NT2/D1 (cell line): ENCODE measurements around the gene ITM2B.
"Not testable (repeated sequence)": the region's sequence is repeated elsewhere in the genome, so short reads cannot be mapped to it uniquely, and the experiment has no call there.

Experiments used
- DNase-seq: peaks from one replicate; pipeline ENCODE4 v3.0.0-alpha.2; 2011; ENCODE audit warnings: low read depth, low spot score
- H3K27me3 ChIP-seq: 2 replicates; pipeline ENCODE4 v1.6.0; 2011; ENCODE audit warnings: mild to moderate bottlenecking; ENCODE audit not compliant: insufficient read length, insufficient read depth
- H3K36me3 ChIP-seq: 2 replicates; pipeline ENCODE4 v1.6.1; 2011; ENCODE audit warnings: mild to moderate bottlenecking, low read length, mixed read lengths; ENCODE audit not compliant: insufficient read depth, insufficient read length
- H3K4me1 ChIP-seq: 2 replicates; pipeline ENCODE4 v1.5.1; 2011; ENCODE audit not compliant: insufficient read depth, insufficient read length
- H3K4me3 ChIP-seq: 2 replicates; pipeline ENCODE4 v1.5.1; 2011; ENCODE audit warnings: low read depth; ENCODE audit not compliant: insufficient read length
- H3K9ac ChIP-seq: 2 replicates; pipeline ENCODE4 v1.6.0; 2011; ENCODE audit warnings: low read depth; ENCODE audit not compliant: insufficient read length
- H3K9me3 ChIP-seq: 2 replicates; pipeline ENCODE4 v1.5.1; 2011; ENCODE audit warnings: mild to moderate bottlenecking, low read length; ENCODE audit not compliant: insufficient read depth
- SUZ12 ChIP-seq: IDR thresholded peaks from 2 replicates; pipeline ENCODE4 v1.6.1; 2011; ENCODE audit not compliant: insufficient read length, insufficient read depth; ENCODE audit errors: extremely low read depth
- YY1 ChIP-seq: IDR thresholded peaks from 2 replicates; pipeline ENCODE4 v1.6.1; 2011; ENCODE audit not compliant: insufficient read length, insufficient read depth
- ZNF274 ChIP-seq: IDR thresholded peaks from 2 replicates; pipeline ENCODE4 v1.6.1; 2011; ENCODE audit warnings: mild to moderate bottlenecking, low read depth, low read length

Gene ITM2B

DNA sequence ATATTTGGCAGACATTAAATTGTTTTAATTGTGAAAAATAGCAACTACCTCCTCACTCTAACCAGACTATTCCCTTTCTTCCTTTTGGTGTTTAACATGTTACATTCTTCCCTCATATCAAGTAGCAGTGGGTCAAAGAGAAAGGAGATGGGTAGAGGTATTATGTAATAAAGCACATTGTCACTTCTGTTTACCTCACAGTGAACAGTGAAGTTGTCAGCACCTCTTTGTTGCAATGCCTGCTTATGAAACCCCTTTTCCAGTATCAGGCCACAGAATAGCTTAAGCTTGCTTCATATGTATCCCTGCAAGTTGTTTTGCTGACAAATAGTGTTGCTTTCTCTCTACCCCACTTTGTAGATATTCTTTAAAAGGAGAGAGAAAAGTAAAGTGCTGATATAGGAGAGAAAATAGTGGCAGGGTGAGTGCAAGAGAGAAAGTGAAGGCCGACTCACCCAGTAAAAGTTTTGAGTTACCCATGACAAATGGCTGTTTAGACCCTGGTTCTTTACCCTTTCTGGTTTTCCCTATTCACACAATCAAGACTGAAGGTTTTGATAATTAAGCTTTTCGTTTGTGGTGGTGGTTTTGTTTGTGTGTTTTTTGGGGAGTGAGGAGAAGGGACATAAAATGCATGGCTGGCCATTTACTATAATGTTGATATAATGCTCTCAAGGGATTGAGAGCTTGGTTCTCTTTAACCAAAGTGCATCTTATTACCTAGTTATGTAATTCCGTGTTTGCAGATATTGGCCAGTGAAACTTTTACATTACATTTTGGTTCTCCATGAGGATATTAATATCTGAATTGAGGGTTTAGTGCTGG, 3.7 kb downstream of the ITM2B start:
- Histone ChIP-seq H3K4me3 (no peak overlapping the region), H3K36me3 (peaks cover 40% of the 10 kb centered on the region), H3K9me3 (no peaks in the 10 kb centered on the region), H3K4me1 (no peaks in the 10 kb centered on the region), H3K27me3 (peaks cover 2% of the 10 kb centered on the region), H3K9ac (peak overlapping the region; percentile 34)
- DNase-seq = no peak
- no peak for TF ChIP-seq SUZ12
- no peak for TF ChIP-seq YY1
- TF ChIP-seq ZNF274 = no peak

DNA sequence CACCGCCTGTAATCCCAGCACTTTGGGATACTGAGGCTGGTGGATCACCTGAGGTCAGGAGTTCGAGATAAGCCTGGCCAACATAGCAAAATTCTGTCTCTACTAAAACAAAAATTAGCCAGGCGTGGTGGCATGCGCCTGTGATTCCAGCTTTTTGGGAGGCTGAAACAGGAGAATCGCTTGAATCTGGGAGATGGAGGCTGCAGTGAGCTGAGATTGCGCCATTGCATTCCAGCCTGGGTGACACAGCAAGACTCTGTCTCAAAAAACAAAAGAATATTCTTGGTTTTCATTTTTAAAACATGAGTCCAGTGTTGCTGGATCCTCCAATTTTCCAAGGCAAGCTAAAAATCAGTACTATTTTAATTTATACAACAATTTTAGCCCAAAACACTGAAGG, 6.4 kb downstream of the ITM2B start:
- H3K9ac ChIP-seq, H3K4me1 ChIP-seq, H3K4me3 ChIP-seq, H3K27me3 ChIP-seq, DNase-seq, H3K9me3 ChIP-seq: not testable (repeated sequence)
- peaks cover 47% of the 10 kb centered on the region for H3K36me3 ChIP-seq

DNA sequence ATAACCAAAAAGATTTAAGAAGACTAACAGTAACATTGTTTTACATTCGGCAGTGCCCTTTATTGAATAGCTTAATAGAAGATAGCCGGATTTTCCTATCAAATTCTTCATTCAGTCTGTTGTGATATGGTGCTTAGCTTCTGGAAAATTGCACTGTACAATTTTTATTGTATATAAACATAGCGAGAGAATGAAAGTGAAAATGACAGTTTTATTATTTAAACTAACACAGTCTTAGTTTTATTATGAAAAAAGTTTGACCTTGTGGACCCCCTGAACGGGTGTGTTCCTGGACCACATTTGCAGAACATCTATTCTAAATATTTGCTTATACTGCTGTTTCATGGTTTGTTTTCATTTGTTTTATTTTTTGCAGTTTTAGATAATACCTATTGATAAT, 8.6 kb downstream of the ITM2B start:
- Histone ChIP-seq H3K4me1 (no peaks in the 10 kb centered on the region), H3K4me3 (no peak overlapping the region), H3K9me3 (no peaks in the 10 kb centered on the region), H3K27me3 (no peaks in the 10 kb centered on the region), H3K36me3 (peaks cover 41% of the 10 kb centered on the region), H3K9ac (no peak overlapping the region)
- DNase-seq = no peak
- no peak for TF ChIP-seq SUZ12
- no peak for TF ChIP-seq YY1
- no peak for TF ChIP-seq ZNF274

DNA sequence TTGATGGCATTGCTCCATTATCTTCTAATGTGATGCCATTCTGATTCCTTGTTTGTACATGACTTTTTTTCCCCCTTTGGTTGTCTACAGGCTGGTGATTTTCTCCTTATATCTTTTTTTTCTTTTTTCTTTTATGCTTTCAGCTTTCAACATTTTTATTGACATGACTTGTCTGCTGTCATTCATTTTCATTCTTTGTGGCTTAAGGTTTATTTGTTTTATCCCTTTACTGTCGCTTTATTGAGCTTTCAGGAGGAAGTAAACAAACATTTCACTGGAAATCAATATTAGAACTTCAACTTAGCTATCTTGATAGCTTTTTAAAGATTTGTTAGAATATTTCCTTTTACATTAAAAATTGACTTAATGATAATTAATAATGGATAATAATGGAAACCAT, 9.7 kb downstream of the ITM2B start:
- TF ChIP-seq YY1 (no peak), ZNF274 (no peak), SUZ12 (no peak)
- H3K27me3 ChIP-seq = no peaks in the 10 kb centered on the region
- no peak overlapping the region for H3K4me3 ChIP-seq
- H3K36me3 ChIP-seq = peaks cover 33% of the 10 kb centered on the region
- H3K4me1 ChIP-seq = no peaks in the 10 kb centered on the region
- DNase-seq = no peak
- no peak overlapping the region for H3K9ac ChIP-seq
- no peaks in the 10 kb centered on the region for H3K9me3 ChIP-seq

DNA sequence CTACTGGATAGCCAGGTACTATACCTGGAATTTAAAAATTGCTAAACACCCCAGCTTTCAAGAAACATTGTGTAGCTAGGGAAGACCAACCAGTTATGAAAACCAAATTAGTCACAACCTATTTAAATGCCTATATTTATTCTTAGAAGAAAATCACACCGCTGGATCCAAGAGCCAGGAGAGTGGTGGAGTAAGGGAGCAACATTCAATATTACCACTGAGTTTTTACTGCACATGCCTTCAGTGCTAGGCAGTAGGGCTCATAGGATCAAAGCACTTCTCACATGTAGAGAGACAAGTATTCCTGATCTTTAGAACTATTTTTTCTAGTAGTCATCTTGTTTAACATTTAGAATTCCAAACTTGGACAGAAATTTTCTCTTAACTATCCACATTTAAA, 11.2 kb downstream of the ITM2B start:
- no peak for DNase-seq
- H3K4me3 ChIP-seq = no peak overlapping the region
- H3K27me3 ChIP-seq = no peaks in the 10 kb centered on the region
- no peaks in the 10 kb centered on the region for H3K4me1 ChIP-seq
- H3K9me3 ChIP-seq = no peaks in the 10 kb centered on the region
- no peak for TF ChIP-seq YY1
- TF ChIP-seq SUZ12 = no peak
- TF ChIP-seq ZNF274 = no peak
- no peak overlapping the region for H3K9ac ChIP-seq
- H3K36me3 ChIP-seq = peaks cover 28% of the 10 kb centered on the region

DNA sequence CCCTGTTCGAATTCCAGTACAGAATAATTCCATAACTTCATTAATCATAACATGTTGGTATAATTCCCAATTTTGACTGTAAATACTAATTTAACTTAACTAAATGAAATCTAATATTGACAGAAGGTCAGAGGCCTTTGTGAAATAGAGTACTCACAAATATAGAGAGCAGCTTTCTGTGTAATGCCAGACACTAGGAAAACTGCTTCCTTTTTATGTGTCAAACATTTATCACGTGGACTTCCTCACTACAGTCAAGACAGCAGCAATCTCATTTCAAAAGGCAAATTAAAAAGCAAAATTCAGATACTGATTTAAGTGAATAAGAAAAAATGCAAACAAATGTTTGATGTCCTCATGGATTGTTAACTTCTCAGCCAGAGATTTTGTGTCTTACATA, 13.1 kb downstream of the ITM2B start:
- Histone ChIP-seq H3K4me3 (no peak overlapping the region), H3K9me3 (no peaks in the 10 kb centered on the region), H3K27me3 (no peaks in the 10 kb centered on the region), H3K4me1 (no peaks in the 10 kb centered on the region), H3K36me3 (peaks cover 16% of the 10 kb centered on the region), H3K9ac (no peak overlapping the region)
- DNase-seq = no peak
- TF ChIP-seq SUZ12 (no peak), ZNF274 (no peak), YY1 (no peak)

DNA sequence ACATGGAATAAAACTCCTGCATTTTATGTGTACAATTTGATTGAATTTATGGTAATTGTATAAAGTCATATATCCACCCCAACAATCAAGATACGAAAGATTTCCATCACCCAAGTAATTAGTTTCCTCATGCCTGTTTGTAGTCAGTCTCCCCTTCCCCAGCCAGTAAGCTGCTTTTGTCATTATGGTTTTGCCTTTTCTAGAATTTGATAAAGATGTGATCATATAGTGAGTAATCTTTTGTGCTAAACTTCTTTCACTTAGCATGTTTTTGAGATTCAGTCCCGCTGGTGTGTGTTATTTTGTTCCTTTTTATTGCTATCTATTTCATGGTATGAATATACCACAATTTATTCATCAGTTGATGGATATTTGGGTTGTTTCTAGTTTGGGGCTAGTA, 16.0 kb downstream of the ITM2B start:
- no peaks in the 10 kb centered on the region for H3K9me3 ChIP-seq
- no peaks in the 10 kb centered on the region for H3K27me3 ChIP-seq
- DNase-seq = no peak
- peaks cover 24% of the 10 kb centered on the region for H3K36me3 ChIP-seq
- TF ChIP-seq ZNF274 (no peak), SUZ12 (no peak), YY1 (no peak)
- H3K4me1 ChIP-seq = no peaks in the 10 kb centered on the region
- no peak overlapping the region for H3K9ac ChIP-seq
- no peak overlapping the region for H3K4me3 ChIP-seq
